B cell (primary cell): Measurements from ENCODE around the gene PTPRM. TPM values are rescaled to one million over a fixed set of nuclear protein-coding genes. Genes with fewer than 3 reads are reported as not detected.

ENCODE experiments used
- ATAC-seq: fragments of 200-7000 bp; cut with Tn5 transposase; one replicate; pipeline ENCODE4 v1.10.0; 2021; ENCODE audit warnings: low read depth, mild to moderate bottlenecking, moderate number of reproducible peaks, moderate library complexity
- CTCF ChIA-PET: fragments of 350-600 bp; sonication (Branson Sonifier 250); formaldehyde crosslinking; loops from one replicate; lab custom pipeline; 2021; ENCODE audit warnings: antibody characterized with exemption, inconsistent platforms; lab: Charles Lee
- POLR2A ChIA-PET: fragments of 350-600 bp; sonication (Branson Sonifier 250); formaldehyde crosslinking; loops from one replicate; lab custom pipeline; 2021; ENCODE audit warnings: antibody characterized with exemption; lab: Charles Lee
- DNase-seq: peaks from one replicate; pipeline ENCODE4 v3.0.0; 2013
- H2AFZ ChIP-seq: 2 replicates; pipeline ENCODE4 v1.6.1; 2012; ENCODE audit warnings: mild to moderate bottlenecking, low read depth, low read length; ENCODE audit not compliant: insufficient read depth, poor library complexity, severe bottlenecking
- H3K27ac ChIP-seq, 2 donors: 1 replicate in 1 of 2; 2 replicates in 1 of 2; pipeline ENCODE4 v1.5.1; 2012 to 2013; ENCODE audit warnings: low read length in 2 of 2, mild to moderate bottlenecking in 2 of 2, moderate library complexity in 1 of 2
- H3K27me3 ChIP-seq, 4 experiments: fragments of 200-600 bp in 1 of 4; sonication (generic) in 1 of 4; replicated peaks in 1 of 4; 1 replicate in 2 of 4; 2 replicates in 2 of 4; pipeline versions ENCODE4 v1.6.1 to v1.7.0; 2013 to 2016; ENCODE audit warnings: low read length in 3 of 4, mild to moderate bottlenecking in 2 of 4, mixed read lengths in 1 of 4, moderate library complexity in 1 of 4; ENCODE audit not compliant: insufficient read depth in 4 of 4, control insufficient read depth in 3 of 4; ENCODE audit errors: control extremely low read depth in 1 of 4
- H3K36me3 ChIP-seq, 2 experiments: replicated peaks in 1 of 2; 1 replicate in 1 of 2; 2 replicates in 1 of 2; pipeline versions ENCODE4 v1.6.1 to v1.7.1; 2013; ENCODE audit warnings: low read length in 1 of 2; ENCODE audit not compliant: insufficient read depth in 2 of 2, control insufficient read depth in 1 of 2; ENCODE audit errors: control extremely low read depth in 1 of 2, extremely low read depth in 1 of 2
- H3K4me1 ChIP-seq, 2 donors: fragments of 200-600 bp in 1 of 2; sonication (generic) in 1 of 2; 1 replicate in 1 of 2; 2 replicates in 1 of 2; pipeline versions ENCODE4 v1.5.1 to v1.6.1; 2013 to 2017; ENCODE audit warnings: low read length in 2 of 2; ENCODE audit not compliant: control insufficient read depth in 2 of 2, insufficient read depth in 2 of 2
- H3K4me2 ChIP-seq: replicated peaks from 2 replicates; pipeline ENCODE3; 2012; ENCODE audit warnings: mild to moderate bottlenecking, low read depth, low read length; ENCODE audit not compliant: poor library complexity, severe bottlenecking
- H3K4me3 ChIP-seq, 5 experiments: fragments of 200-600 bp in 1 of 5; sonication (generic) in 1 of 5; 1 replicate in 3 of 5; 2 replicates in 2 of 5; pipeline versions ENCODE4 v1.5.1 to v1.7.0; 2011 to 2016; ENCODE audit warnings: low read length in 4 of 5, mild to moderate bottlenecking in 4 of 5, low read depth in 2 of 5, control low read depth in 1 of 5, moderate library complexity in 1 of 5; ENCODE audit not compliant: insufficient read depth in 1 of 5; ENCODE audit errors: control extremely low read depth in 1 of 5, extremely low read depth in 1 of 5
- H3K79me2 ChIP-seq: fragments of 200-600 bp; sonication (generic); one replicate; pipeline ENCODE4 v1.6.0; 2016; ENCODE audit warnings: low read length; ENCODE audit not compliant: control insufficient read depth, insufficient read depth
- H3K9ac ChIP-seq: fragments of 200-600 bp; sonication (generic); 2 replicates; pipeline ENCODE4 v1.6.1; 2017; ENCODE audit warnings: mild to moderate bottlenecking, low read length, moderate library complexity
- H3K9me3 ChIP-seq, 3 donors: one replicate each; pipeline versions ENCODE4 v1.6.1 to v1.7.1; 2013; ENCODE audit warnings: low read length in 2 of 3; ENCODE audit not compliant: control insufficient read depth in 2 of 3, insufficient read depth in 1 of 3; ENCODE audit errors: control extremely low read depth in 1 of 3
- H4K20me1 ChIP-seq: 2 replicates; pipeline ENCODE4 v1.6.0; 2012; ENCODE audit warnings: mild to moderate bottlenecking, low read length; ENCODE audit not compliant: insufficient read depth, control insufficient read depth, poor library complexity, severe bottlenecking
- H3K27ac Mint-ChIP-seq: one replicate; pipeline ENCODE4 v1.8.0; 2021; ENCODE audit warnings: mixed read lengths
- H3K27me3 Mint-ChIP-seq: one replicate; pipeline ENCODE4 v1.8.0; 2021; ENCODE audit warnings: mixed read lengths
- H3K4me1 Mint-ChIP-seq: one replicate; pipeline ENCODE4 v1.8.0; 2021; ENCODE audit warnings: mixed read lengths
- H3K4me3 Mint-ChIP-seq: one replicate; pipeline ENCODE4 v1.8.0; 2021; ENCODE audit warnings: mixed read lengths
- H3K9me3 Mint-ChIP-seq: one replicate; pipeline ENCODE4 v1.8.0; 2022; ENCODE audit warnings: mixed read lengths; ENCODE audit not compliant: insufficient read depth
- CTCF ChIP-seq: fragments of 200-600 bp; IDR thresholded peaks from one replicate; pipeline ENCODE4 v1.8.0; 2022; ENCODE audit warnings: antibody characterized with exemption, mild to moderate bottlenecking
- EZH2 ChIP-seq: IDR thresholded peaks from 2 replicates; pipeline ENCODE4 v1.6.1; 2012; ENCODE audit warnings: borderline replicate concordance, low read depth, mild to moderate bottlenecking, moderate library complexity, low read length; ENCODE audit not compliant: insufficient read depth, poor library complexity, severe bottlenecking
- WGBS: methylation state at CpG from one replicate; pipeline ENCODE4 v1.1.5; 2013; ENCODE audit warnings: missing lambda C conversion rate; ENCODE audit not compliant: insufficient coverage; 5-methylcytosine and 5-hydroxymethylcytosine counted together
- intact Hi-C: fragments of 100-400 bp; cut with micrococcal nuclease; formaldehyde crosslinking; loops from one replicate; pipeline ENCODE4 v1.10.0; 2022
- polyA plus RNA-seq: library from polyadenylated mRNA; depleted of rRNA; stranded (reverse); fragments of >200 nt; gene quantifications from 2 replicates; pipeline ENCODE4 v1.2.3, GENCODE V29; 2012
- total RNA-seq, 2 donors: library from RNA; stranded (reverse); fragments of 120-200 nt in 1 of 2; gene quantifications; 1 replicate in 1 of 2; 2 replicates in 1 of 2; pipeline versions ENCODE4 v1.2.3 to v1.2.4, GENCODE V29; 2013 to 2022

PTPRM gene
- total and polyA plus RNA-seq, 2 donors (not counting 1 experiment from before 2014, with no cell fraction given) = 0.20 to 0.89 TPM

GRCh38 chr18:8197499-8197898, 630.4 kb downstream of the PTPRM start:
- Histone ChIP-seq H3K9ac (no peak overlapping the region), H3K4me2 (no peak overlapping the region), H3K79me2 (no peaks in the 10 kb centered on the region), H3K4me1 (no peaks in the 10 kb centered on the region), H3K9me3 (no peaks in the 10 kb centered on the region), H4K20me1 (no peaks in the 10 kb centered on the region), H3K27ac (no peak overlapping the region), H3K36me3 (no peaks in the 10 kb centered on the region), H3K4me3 (no peak overlapping the region), H3K27me3 (no peaks in the 10 kb centered on the region), H2AFZ (no peak overlapping the region)
- ChIA-PET POLR2A (no interaction called here), CTCF (no interaction called here)
- no peak for ATAC-seq
- no peaks in the 10 kb centered on the region for H3K27me3 Mint-ChIP-seq
- no peak overlapping the region for H3K27ac Mint-ChIP-seq
- WGBS = 94% methylated on average over 3 of the region's 5 CpGs
- DNase-seq = no peak
- intact Hi-C loops = no loop called here
- no peak overlapping the region for H3K4me3 Mint-ChIP-seq
- no peak for TF ChIP-seq CTCF
- TF ChIP-seq EZH2 = no peak
- H3K9me3 Mint-ChIP-seq = no peaks in the 10 kb centered on the region
- H3K4me1 Mint-ChIP-seq = no peaks in the 10 kb centered on the region

- H3K79me2 ChIP-seq = no peaks in the 10 kb centered on the region
- Mint-ChIP-seq H3K27ac (no peak overlapping the region), H3K9me3 (peaks cover 5% of the 10 kb centered on the region), H3K4me3 (no peak overlapping the region), H3K4me1 (no peaks in the 10 kb centered on the region), H3K27me3 (no peaks in the 10 kb centered on the region)
- no peaks in the 10 kb centered on the region for H3K36me3 ChIP-seq
- H3K9me3 ChIP-seq = peaks cover 0 to 4% (median 0%) of the 10 kb centered on the region in 3 donors
- H3K4me3 ChIP-seq = no peak overlapping the region
- TF ChIP-seq EZH2 (no peak), CTCF (no peak)
- intact Hi-C loops = no loop called here
- H3K27me3 ChIP-seq = no peaks in the 10 kb centered on the region
- H3K4me1 ChIP-seq = no peaks in the 10 kb centered on the region
- H3K9ac ChIP-seq = no peak overlapping the region
- no peak overlapping the region for H3K27ac ChIP-seq
- ChIA-PET CTCF (no interaction called here), POLR2A (no interaction called here)
- DNase-seq (no peak), ATAC-seq (no peak)
- 92% methylated on average over 5 of the region's 5 CpGs for WGBS
- H4K20me1 ChIP-seq = no peaks in the 10 kb centered on the region
- H3K4me2 ChIP-seq = no peak overlapping the region
- no peak overlapping the region for H2AFZ ChIP-seq
These were observed 640.9 kb downstream of the PTPRM start for GRCh38 chr18:8207996-8208395.
